Measurements from ENCODE around the gene ZNF526.
"Not testable (repeated sequence)": the region's sequence is repeated elsewhere in the genome, so short reads cannot be mapped to it uniquely, and the experiment has no call there.

ZNF526 gene

GRCh38 chr19:42266928-42267603, 47.0 kb downstream of the ZNF526 start:
- DNase-seq: not testable (repeated sequence)

DNA sequence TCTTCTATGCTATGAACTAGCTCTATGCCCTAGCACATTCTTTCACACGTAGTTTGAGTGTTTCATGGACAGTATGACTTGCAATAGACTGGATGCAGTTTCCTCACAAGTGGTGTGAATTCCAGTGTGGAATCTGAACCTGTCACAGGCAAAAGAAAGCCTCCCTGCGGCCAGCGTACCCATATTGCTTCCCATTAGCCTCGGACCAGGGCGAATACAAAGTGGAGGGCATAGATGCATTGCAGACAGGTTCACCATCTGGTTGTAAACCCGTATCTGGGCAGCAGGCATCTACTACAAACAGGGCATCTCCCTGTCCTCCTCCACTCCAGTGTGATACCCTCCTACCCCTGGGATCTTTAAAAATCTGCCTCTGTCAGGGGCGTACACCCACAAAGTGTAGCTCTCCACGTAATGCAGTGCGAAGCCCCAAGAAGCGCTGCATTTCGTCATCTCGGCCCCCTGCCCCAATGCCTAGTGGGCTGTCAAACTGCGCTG, 47.6 kb downstream of the ZNF526 start:
- DNase-seq: no peak

GRCh38 chr19:42268142-42268703, 48.1 kb downstream of the ZNF526 start:
- peak; percentile 97 for DNase-seq

GRCh38 chr19:42268704-42269477, 48.8 kb downstream of the ZNF526 start, which contains the start of gene CIC:
Gene CIC (plus strand): TSS chr19:42269252. CDS start chr19:42271784, 2,532 bp downstream.
- peak; percentile 98 for DNase-seq

DNA sequence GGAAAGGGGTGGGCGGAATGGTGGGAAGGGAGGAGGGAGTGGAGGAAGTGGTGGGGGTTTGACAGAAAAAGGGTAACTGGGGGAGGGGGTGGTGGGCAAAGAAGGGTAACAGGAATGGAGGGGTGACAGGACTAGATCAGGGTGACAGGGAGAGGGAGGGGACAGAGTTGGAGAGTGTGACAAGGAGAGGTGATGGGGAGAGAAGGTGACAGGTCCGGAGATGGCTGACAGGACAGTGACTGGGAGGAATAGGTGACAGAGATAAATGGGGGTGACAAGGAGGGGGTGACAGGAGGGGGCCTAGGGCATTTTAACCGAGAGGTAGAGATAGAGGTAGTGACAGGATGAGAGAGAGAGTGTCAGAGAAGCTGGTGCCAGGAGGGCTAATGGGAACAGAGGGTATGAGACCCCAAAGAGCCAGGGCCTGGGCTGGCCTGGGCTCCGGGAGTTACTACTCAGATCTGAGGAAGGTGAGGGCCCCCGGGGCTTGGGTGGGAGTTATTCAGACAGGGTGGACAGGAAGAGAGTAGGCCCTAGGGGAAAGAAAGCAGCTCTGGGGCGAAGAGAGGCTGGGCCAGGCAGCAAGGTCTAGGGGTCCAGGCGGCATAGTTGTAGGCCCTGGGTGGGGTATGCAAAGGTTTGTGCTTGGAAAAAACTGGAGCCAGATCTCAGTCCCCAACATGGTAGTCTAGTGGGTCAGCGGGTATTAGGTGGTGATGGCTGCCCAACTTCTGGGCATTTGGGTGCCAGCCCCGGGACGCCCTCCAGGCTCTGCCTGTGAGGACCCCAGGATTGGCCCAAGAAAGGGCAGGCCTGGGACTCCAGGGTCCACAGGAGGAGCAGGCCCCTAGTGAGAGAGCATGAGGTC, 49.6 kb downstream of the ZNF526 start:
- DNase-seq: no peak

- DNase-seq: peak; percentile 57
Observed at GRCh38 chr19:42270346-42271044, 50.4 kb downstream of the ZNF526 start.

DNA sequence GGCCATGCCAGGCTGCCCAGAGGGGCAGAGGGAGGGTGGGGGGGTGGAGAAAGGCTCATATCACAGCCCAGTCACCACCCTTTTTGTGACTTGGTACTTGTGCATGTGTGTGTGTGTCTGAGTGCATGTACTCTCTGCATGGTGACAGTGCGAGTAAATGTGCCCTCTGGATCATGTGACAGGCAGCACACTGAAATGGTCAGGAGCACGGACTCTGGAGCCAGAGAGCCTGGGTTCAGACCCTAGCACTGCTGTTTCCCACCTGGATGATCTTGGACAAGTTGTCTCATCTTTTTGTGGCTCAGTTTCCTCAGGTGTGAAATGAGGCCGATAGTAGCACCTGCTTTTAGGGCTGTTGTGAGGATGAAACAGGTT, 50.9 kb downstream of the ZNF526 start:
- no peak for DNase-seq

- no peak for DNase-seq
Observed at GRCh38 chr19:42271861-42272534, 51.9 kb downstream of the ZNF526 start.

DNA sequence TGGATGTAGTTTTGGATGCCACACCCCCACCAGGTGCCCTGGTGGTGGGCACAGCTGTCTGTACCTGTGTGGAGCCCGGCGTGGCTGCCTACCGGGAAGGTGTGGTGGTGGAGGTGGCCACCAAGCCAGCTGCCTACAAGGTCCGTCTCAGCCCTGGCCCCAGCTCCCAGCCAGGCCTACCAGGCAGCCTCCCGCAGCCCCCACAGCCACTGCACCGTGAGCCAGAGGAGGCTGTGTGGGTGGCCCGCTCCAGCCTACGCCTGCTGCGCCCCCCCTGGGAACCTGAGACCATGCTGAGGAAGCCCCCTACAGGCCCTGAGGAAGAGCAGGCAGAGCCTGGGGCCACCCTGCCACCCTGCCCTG, 52.4 kb downstream of the ZNF526 start:
- DNase-seq: no peak

GRCh38 chr19:42272989-42273406, 52.9 kb downstream of the ZNF526 start:
- DNase-seq: no peak

- DNase-seq: no peak
Observed at GRCh38 chr19:42273407-42274064, 53.4 kb downstream of the ZNF526 start.

DNA sequence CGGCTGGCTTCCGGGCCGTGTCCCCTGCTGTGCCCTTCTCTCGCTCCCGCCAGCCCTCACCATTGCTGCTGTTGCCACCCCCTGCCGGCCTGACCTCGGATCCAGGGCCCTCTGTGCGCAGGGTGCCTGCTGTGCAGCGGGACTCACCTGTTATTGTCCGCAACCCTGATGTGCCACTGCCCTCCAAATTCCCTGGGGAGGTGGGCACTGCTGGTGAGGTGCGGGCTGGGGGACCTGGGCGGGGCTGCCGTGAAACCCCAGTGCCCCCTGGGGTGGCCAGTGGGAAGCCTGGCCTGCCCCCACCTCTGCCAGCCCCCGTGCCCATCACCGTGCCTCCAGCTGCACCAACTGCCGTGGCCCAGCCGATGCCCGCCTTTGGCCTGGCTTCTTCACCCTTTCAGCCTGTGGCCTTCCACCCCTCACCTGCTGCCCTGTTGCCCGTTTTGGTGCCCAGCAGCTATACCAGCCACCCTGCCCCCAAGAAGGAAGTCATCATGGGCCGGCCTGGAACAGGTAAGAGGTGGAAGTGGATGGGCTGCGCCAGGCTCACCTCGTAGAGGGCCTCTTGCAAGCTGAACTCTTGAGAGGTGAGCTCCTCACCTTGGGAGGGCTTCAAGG, 54.1 kb downstream of the ZNF526 start:
- DNase-seq: no peak

GRCh38 chr19:42275103-42275502, 55.0 kb downstream of the ZNF526 start:
- no peak for DNase-seq

- no peak for DNase-seq
Observed at GRCh38 chr19:42275517-42275916, 55.4 kb downstream of the ZNF526 start.

DNA sequence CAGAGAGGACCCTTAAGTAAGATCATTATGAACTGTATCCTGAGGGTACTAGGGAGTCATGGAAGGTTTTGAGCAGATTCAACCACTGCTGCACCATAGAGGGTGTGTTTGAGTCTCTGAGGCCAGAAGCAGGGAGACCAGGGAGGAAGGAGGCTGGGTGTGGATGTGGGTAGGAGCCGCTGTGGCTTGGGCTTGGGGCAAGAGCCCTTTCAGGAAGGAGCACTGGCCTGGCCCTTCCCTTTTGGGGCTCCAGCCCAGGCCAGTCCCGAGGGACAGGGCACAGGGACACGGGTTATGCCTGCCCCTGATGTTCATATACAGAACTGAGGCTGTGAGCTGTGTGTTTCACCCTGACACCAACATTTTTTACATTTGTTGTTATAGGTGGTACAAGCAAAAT, 56.2 kb downstream of the ZNF526 start:
- DNase-seq: no peak

DNA sequence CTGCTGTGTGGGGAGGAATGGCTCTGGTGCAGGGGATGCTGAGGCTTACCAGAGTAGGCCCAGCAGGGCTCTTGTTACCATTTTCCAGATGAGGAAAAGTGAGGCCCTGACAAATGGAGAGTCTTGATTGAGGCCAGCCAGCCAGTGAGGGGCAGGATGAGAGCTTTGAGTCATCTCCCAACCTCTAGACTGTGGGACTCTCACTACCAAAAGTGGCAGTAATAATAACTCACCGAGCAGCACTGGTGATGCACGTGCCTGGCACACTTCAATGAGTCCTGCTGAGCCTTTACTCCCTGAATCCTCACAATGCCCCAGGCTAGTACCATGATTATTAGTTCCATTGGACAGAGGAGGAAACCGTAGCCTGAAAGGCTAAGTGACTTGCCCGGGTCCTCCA, 56.7 kb downstream of the ZNF526 start:
- DNase-seq: no peak

All from effector CD8-positive, alpha-beta T cell (primary cell).